Endodermal cell (in vitro differentiated cells): ENCODE results near the gene CAMSAP1. TPM values are rescaled to one million over a fixed set of nuclear protein-coding genes. Genes with fewer than 3 reads are reported as not detected.
"Not testable (repeated sequence)": the region's sequence is repeated elsewhere in the genome, so short reads cannot be mapped to it uniquely, and the experiment has no call there.

ENCODE experiments used
- DNase-seq: peaks from one replicate; pipeline ENCODE4 v3.0.0-alpha.2; 2017
- H3K27ac ChIP-seq: 2 replicates; pipeline ENCODE4 v1.5.1; 2013; ENCODE audit warnings: mild to moderate bottlenecking, low read depth, low read length, moderate library complexity
- H3K27me3 ChIP-seq: 2 replicates; pipeline ENCODE4 v1.6.1; 2013; ENCODE audit warnings: mild to moderate bottlenecking, low read length, moderate library complexity; ENCODE audit not compliant: insufficient read depth, control insufficient read depth, poor library complexity, severe bottlenecking
- H3K36me3 ChIP-seq: 2 replicates; pipeline ENCODE4 v1.7.0; 2013; ENCODE audit warnings: mild to moderate bottlenecking, low read length, moderate library complexity; ENCODE audit not compliant: control insufficient read depth, insufficient read depth
- H3K4me1 ChIP-seq: one replicate; pipeline ENCODE4 v1.7.0; 2013; ENCODE audit warnings: low read length; ENCODE audit not compliant: control insufficient read depth, insufficient read depth
- H3K4me3 ChIP-seq: 2 replicates; pipeline ENCODE4 v1.5.1; 2013; ENCODE audit warnings: mild to moderate bottlenecking, low read length, moderate library complexity
- H3K9ac ChIP-seq: 2 replicates; pipeline ENCODE4 v1.6.1; 2013; ENCODE audit warnings: mild to moderate bottlenecking, low read length, moderate library complexity; ENCODE audit not compliant: poor library complexity, severe bottlenecking; ENCODE audit errors: extremely low read depth
- H3K9me3 ChIP-seq: 2 replicates; pipeline ENCODE4 v1.6.1; 2013; ENCODE audit warnings: mild to moderate bottlenecking, low read length, moderate library complexity; ENCODE audit not compliant: control insufficient read depth
- H3K27ac Mint-ChIP-seq: 2 replicates; pipeline ENCODE4 v1.8.0; 2020; ENCODE audit warnings: mixed read lengths
- H3K27me3 Mint-ChIP-seq: 2 replicates; pipeline ENCODE4 v1.8.0; 2021; ENCODE audit warnings: mild to moderate bottlenecking, mixed read lengths; ENCODE audit not compliant: insufficient read depth
- H3K36me3 Mint-ChIP-seq: 2 replicates; pipeline ENCODE4 v1.8.0; 2020; ENCODE audit warnings: low read depth, mixed read lengths
- H3K4me1 Mint-ChIP-seq: 2 replicates; pipeline ENCODE4 v1.8.0; 2020; ENCODE audit warnings: mixed read lengths
- H3K4me3 Mint-ChIP-seq: 2 replicates; pipeline ENCODE4 v1.8.0; 2020; ENCODE audit warnings: mild to moderate bottlenecking, moderate library complexity, mixed read lengths
- H3K9me3 Mint-ChIP-seq: 2 replicates; pipeline ENCODE4 v1.8.0; 2020; ENCODE audit warnings: mild to moderate bottlenecking, mixed read lengths
- WGBS, 2 experiments: methylation state at CpG; one replicate each; pipeline versions ENCODE4 v1.1.5 to v1.1.7; 2013; ENCODE audit warnings: missing lambda C conversion rate in 2 of 2, mixed read lengths in 1 of 2; ENCODE audit not compliant: insufficient coverage in 1 of 2, insufficient read length in 1 of 2; 5-methylcytosine and 5-hydroxymethylcytosine counted together
- total RNA-seq, 2 donors: library from RNA; stranded (reverse); fragmentation: NEBNext Ultra II Directional in 1 of 2; extraction: Animal tissue kit (Norgen Biotek cat#: 25700) in 1 of 2; gene quantifications; 2 replicates in 1 of 2; 3 replicates in 1 of 2; pipeline ENCODE4 v1.2.1, GENCODE V29; 2021
- TF ChIP-seq, protein P1 (sequence below): fragments of 200-600 bp; sonication (generic); conservative IDR thresholded peaks from 2 replicates; pipeline ENCODE4 v1.5.0; 2021; ENCODE audit warnings: antibody characterized with exemption, mild to moderate bottlenecking

CAMSAP1 gene
- total RNA-seq, 2 donors from 2014 or later, result 40.1 to 43.1 TPM

GRCh38 chr9:135919318-135919890, 12.1 kb upstream of the CAMSAP1 start:
- Histone ChIP-seq H3K4me1 (no peaks in the 10 kb centered on the region), H3K4me3 (no peak overlapping the region), H3K27me3 (no peaks in the 10 kb centered on the region), H3K9me3 (peaks cover 49% of the 10 kb centered on the region), H3K9ac (no peak overlapping the region), H3K27ac (no peak overlapping the region), H3K36me3 (peaks cover 28% of the 10 kb centered on the region)
- no peak for DNase-seq
- no peaks in the 10 kb centered on the region for H3K4me1 Mint-ChIP-seq
- TF ChIP-seq, protein P1, sequence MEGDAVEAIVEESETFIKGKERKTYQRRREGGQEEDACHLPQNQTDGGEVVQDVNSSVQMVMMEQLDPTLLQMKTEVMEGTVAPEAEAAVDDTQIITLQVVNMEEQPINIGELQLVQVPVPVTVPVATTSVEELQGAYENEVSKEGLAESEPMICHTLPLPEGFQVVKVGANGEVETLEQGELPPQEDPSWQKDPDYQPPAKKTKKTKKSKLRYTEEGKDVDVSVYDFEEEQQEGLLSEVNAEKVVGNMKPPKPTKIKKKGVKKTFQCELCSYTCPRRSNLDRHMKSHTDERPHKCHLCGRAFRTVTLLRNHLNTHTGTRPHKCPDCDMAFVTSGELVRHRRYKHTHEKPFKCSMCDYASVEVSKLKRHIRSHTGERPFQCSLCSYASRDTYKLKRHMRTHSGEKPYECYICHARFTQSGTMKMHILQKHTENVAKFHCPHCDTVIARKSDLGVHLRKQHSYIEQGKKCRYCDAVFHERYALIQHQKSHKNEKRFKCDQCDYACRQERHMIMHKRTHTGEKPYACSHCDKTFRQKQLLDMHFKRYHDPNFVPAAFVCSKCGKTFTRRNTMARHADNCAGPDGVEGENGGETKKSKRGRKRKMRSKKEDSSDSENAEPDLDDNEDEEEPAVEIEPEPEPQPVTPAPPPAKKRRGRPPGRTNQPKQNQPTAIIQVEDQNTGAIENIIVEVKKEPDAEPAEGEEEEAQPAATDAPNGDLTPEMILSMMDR, result no peak
- 92 to 94% methylated on average over 6 to 11 of the region's 11 CpGs for WGBS, 2 experiments
- peaks cover 51% of the 10 kb centered on the region for H3K36me3 Mint-ChIP-seq
- peaks cover 13% of the 10 kb centered on the region for H3K27me3 Mint-ChIP-seq
- peaks cover 50% of the 10 kb centered on the region for H3K9me3 Mint-ChIP-seq
- H3K27ac Mint-ChIP-seq, result no peak overlapping the region
- H3K4me3 Mint-ChIP-seq, result no peak overlapping the region

- Histone ChIP-seq H3K36me3 (peaks cover 59% of the 10 kb centered on the region), H3K4me3 (peak overlapping the region; percentile 63), H3K9me3 (peaks cover 80% of the 10 kb centered on the region)
- Mint-ChIP-seq H3K36me3 (peaks cover 76% of the 10 kb centered on the region), H3K27me3 (peaks cover 13% of the 10 kb centered on the region), H3K9me3 (peaks cover 82% of the 10 kb centered on the region)
- H3K4me1 Mint-ChIP-seq, H3K9ac ChIP-seq, H3K27ac Mint-ChIP-seq, H3K27ac ChIP-seq, H3K27me3 ChIP-seq, DNase-seq, H3K4me3 Mint-ChIP-seq, H3K4me1 ChIP-seq: not testable (repeated sequence)
- WGBS, 2 experiments, result 91 to 95% methylated on average over 12 of the region's 12 CpGs
Measured at GRCh38 chr9:135916227-135916626, 8.9 kb upstream of the CAMSAP1 start.

DNA sequence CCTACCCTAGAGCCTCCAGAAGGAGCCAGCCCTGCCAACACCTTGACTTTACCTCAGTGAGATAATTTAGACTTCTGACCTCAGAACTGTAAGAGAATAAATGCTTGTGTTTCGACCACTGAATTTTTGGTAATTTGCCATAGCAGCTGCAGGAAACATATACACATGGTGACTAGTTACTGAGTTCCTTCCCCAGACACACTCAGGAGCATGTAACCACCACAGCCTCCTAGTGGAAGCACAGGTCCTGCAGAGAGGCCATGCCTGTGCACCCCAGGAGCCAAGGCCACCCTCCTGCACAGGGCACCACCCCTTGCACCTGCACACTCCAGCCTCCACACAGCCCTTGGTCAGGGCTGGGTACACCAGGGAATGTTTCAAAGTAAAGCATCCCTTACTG, 7.6 kb upstream of the CAMSAP1 start:
- Mint-ChIP-seq H3K4me1 (no peaks in the 10 kb centered on the region), H3K36me3 (peaks cover 89% of the 10 kb centered on the region), H3K9me3 (peaks cover 95% of the 10 kb centered on the region), H3K4me3 (no peak overlapping the region), H3K27me3 (peaks cover 13% of the 10 kb centered on the region), H3K27ac (no peak overlapping the region)
- no peak for DNase-seq
- TF ChIP-seq, protein P1, result no peak
- Histone ChIP-seq H3K4me1 (no peaks in the 10 kb centered on the region), H3K27me3 (no peaks in the 10 kb centered on the region), H3K4me3 (peak overlapping the region; percentile 63), H3K27ac (no peak overlapping the region), H3K9ac (no peak overlapping the region), H3K9me3 (peaks cover 93% of the 10 kb centered on the region), H3K36me3 (peaks cover 72% of the 10 kb centered on the region)
- 100% methylated on average over 1 of the region's 1 CpG for WGBS, 2 experiments

DNA sequence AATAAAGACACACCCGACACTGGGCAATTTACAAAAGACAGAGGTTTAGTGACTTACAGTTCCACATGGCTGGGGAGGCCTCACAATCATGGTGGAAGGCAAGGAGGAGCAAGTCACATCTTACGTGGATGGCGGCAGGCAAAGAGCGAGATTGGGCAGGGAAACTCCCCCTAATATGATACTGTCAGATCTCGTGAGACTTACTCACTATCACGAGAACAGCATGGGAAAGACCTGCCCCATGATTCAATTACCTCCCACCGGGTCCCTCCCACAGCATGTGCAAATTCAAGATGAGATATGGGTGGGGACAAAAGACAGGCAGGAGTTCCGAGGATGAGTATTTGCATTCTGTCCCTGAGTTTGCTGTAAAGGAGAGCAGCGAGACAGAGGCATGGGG, 3.9 kb upstream of the CAMSAP1 start:
- H3K9me3 ChIP-seq, result peaks cover 77% of the 10 kb centered on the region
- not testable (repeated sequence) for H3K27me3 ChIP-seq, H3K27ac ChIP-seq, H3K4me1 ChIP-seq, DNase-seq, H3K4me1 Mint-ChIP-seq, H3K27me3 Mint-ChIP-seq, H3K4me3 Mint-ChIP-seq, H3K27ac Mint-ChIP-seq, H3K9ac ChIP-seq
- Mint-ChIP-seq H3K9me3 (peaks cover 76% of the 10 kb centered on the region), H3K36me3 (peaks cover 78% of the 10 kb centered on the region)
- H3K4me3 ChIP-seq, result peak overlapping the region; percentile 58
- peaks cover 71% of the 10 kb centered on the region for H3K36me3 ChIP-seq
- WGBS, 2 experiments, result 89 to 94% methylated on average over 7 to 9 of the region's 9 CpGs
